Activated T-helper 2 cell treated with anti-CD3 and anti-CD28 coated beads, Interferon-gamma antibody, Interleukin-2, Interleukin-4, amounts not matched to agents 10 μg/mL and 5 μg/mL and 100 μg/mL, durations not matched to agents 14 hours and 24 hours and 36 hours (primary cell): Measurements from ENCODE around the gene BLM. TPM values are rescaled to one million over a fixed set of nuclear protein-coding genes. Genes with fewer than 3 reads are reported as not detected.
A peak's percentile ranks its signal among the peaks of the same experiment; 100 is the strongest.

ENCODE experiments used
- DNase-seq: peaks from one replicate; pipeline ENCODE4 v3.0.0; 2021; ENCODE audit warnings: low spot score
- H3K27ac Mint-ChIP-seq: one replicate; pipeline ENCODE4 v1.8.0; 2021; ENCODE audit warnings: mixed read lengths
- H3K27me3 Mint-ChIP-seq: one replicate; pipeline ENCODE4 v1.8.0; 2021; ENCODE audit warnings: low read depth, mixed read lengths
- H3K36me3 Mint-ChIP-seq: one replicate; pipeline ENCODE4 v1.8.0; 2021; ENCODE audit warnings: low read depth, mixed read lengths
- H3K4me1 Mint-ChIP-seq: one replicate; pipeline ENCODE4 v1.8.0; 2021; ENCODE audit warnings: low read depth, mixed read lengths
- H3K4me3 Mint-ChIP-seq: one replicate; pipeline ENCODE4 v1.8.0; 2021; ENCODE audit warnings: low read depth, mild to moderate bottlenecking, moderate library complexity, mixed read lengths
- H3K9me3 Mint-ChIP-seq: one replicate; pipeline ENCODE4 v1.8.0; 2021; ENCODE audit warnings: mixed read lengths
- intact Hi-C: fragments of 100-400 bp; cut with micrococcal nuclease; formaldehyde crosslinking; loops from one replicate; pipeline ENCODE4 v1.15.1; 2023
- total RNA-seq: library from RNA; stranded (reverse); gene quantifications from 2 replicates; pipeline ENCODE4 v1.2.3, GENCODE V29; 2022

BLM gene
- total RNA-seq, 1 donor from 2014 or later: 65.3 TPM

- Mint-ChIP-seq H3K27me3 (no peaks in the 10 kb centered on the region), H3K27ac (peak overlapping the region; percentile 22), H3K4me3 (no peak overlapping the region), H3K4me1 (peaks cover 66% of the 10 kb centered on the region), H3K36me3 (peaks cover 2% of the 10 kb centered on the region), H3K9me3 (no peaks in the 10 kb centered on the region)
- intact Hi-C loops: loop anchor here (10.0 kb wide), 1 partner anchor 445 kb away; no protein-coding TSS in a partner anchor
- DNase-seq: no peak
These were observed 142.3 kb downstream of the BLM start for GRCh38 chr15:90859234-90860131.

- Mint-ChIP-seq H3K4me3 (no peak overlapping the region), H3K36me3 (no peaks in the 10 kb centered on the region), H3K9me3 (no peaks in the 10 kb centered on the region), H3K4me1 (peaks cover 58% of the 10 kb centered on the region), H3K27me3 (no peaks in the 10 kb centered on the region), H3K27ac (no peak overlapping the region)
- intact Hi-C loops: no loop called here
- no peak for DNase-seq
These were observed 143.3 kb downstream of the BLM start for GRCh38 chr15:90860450-90860849.

GRCh38 chr15:90860942-90861675 is 144.0 kb downstream of the BLM start:
- intact Hi-C loops: no loop called here
- no peak overlapping the region for H3K27ac Mint-ChIP-seq
- H3K4me1 Mint-ChIP-seq: peaks cover 55% of the 10 kb centered on the region
- DNase-seq: no peak
- H3K36me3 Mint-ChIP-seq: no peaks in the 10 kb centered on the region
- H3K27me3 Mint-ChIP-seq: no peaks in the 10 kb centered on the region
- H3K9me3 Mint-ChIP-seq: no peaks in the 10 kb centered on the region
- H3K4me3 Mint-ChIP-seq: no peak overlapping the region

DNA sequence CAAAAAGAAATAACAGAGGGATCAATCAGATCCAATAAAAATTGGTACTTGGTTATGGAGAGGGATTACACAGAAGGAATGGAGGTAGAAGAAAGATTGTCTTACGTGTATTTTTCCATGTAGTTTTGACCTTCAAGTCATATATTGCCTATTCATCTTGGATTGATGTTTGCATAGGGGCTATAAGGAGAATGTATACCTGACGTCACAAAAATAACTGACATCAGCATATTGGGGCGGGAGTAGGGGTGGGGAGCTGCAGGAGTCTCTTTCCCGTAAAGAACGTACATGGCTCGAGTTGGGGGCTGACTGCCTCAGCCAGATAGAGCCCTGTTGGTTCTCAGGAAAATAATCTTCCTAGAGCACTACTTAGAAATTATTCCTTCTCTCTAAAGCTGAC is 145.3 kb downstream of the BLM start:
- Mint-ChIP-seq H3K9me3 (no peaks in the 10 kb centered on the region), H3K4me1 (peaks cover 47% of the 10 kb centered on the region), H3K27ac (peak overlapping the region; percentile 5), H3K27me3 (no peaks in the 10 kb centered on the region), H3K4me3 (no peak overlapping the region), H3K36me3 (no peaks in the 10 kb centered on the region)
- intact Hi-C loops: no loop called here
- no peak for DNase-seq

DNA sequence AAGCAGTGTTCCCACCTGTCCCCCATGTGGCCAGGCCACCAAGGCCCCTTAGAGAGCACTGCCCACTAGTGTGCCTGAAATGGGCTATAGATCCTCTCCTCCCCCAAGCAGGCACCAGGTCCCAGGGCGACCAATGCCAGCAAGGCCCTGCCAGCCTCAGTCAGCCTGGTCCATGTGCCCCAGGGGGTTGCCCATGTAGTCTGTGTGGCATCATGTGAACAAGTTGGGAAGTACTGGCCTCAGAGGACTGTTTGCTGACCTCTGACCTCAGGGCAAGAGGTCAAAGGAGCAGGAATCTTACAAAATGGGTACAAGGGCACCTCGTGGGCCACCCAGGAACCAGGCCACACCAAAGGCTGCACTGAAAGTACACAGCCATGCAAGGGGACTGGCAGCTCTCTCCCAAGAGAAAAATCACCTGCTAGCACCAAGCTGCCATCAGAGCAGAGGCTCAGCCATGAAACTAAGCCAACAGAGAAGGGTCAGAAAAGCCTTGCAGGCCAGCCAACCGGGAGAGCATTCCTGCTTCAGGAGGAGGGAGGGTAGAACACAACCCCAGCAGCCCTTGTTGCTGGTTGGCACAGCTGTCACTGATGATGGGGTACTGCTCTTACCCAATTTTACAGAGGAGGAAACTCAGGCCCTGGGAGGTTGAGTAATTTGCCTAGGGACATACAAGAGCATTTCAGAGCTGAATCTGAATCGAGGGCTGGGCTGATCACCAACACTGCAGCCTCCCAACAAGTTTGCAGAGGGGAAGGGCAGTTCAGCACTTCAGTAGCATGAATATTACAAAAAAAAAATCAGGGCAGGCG is 146.0 kb downstream of the BLM start:
- H3K9me3 Mint-ChIP-seq: no peaks in the 10 kb centered on the region
- H3K4me3 Mint-ChIP-seq: no peak overlapping the region
- no peaks in the 10 kb centered on the region for H3K27me3 Mint-ChIP-seq
- intact Hi-C loops: no loop called here
- H3K4me1 Mint-ChIP-seq: peaks cover 46% of the 10 kb centered on the region
- peak overlapping the region; percentile 68 for H3K27ac Mint-ChIP-seq
- DNase-seq: no peak
- H3K36me3 Mint-ChIP-seq: no peaks in the 10 kb centered on the region

DNA sequence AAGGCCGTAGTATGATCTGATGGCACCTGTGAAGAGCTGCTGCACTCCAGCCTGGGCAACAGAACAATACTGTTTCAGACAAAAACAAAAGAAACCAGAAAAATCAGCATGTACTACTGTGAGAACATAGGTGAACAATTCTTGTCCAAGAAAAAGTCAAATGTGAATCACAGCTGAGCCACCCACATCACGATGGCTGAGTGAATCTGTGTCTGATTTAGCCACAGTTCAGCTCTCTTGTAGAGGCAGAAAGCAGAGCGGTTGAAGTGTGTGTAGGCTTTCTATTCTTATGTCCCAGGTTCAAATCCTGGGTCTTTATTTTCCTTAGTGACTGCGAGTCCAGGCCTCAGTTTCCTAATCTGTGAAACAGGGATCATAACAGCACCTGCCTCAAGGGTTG is 146.8 kb downstream of the BLM start:
- Mint-ChIP-seq H3K27me3 (no peaks in the 10 kb centered on the region), H3K4me1 (peaks cover 54% of the 10 kb centered on the region), H3K36me3 (peaks cover under 1% of the 10 kb centered on the region), H3K27ac (peak overlapping the region; percentile 77), H3K9me3 (no peaks in the 10 kb centered on the region), H3K4me3 (no peak overlapping the region)
- DNase-seq: no peak
- intact Hi-C loops: no loop called here

DNA sequence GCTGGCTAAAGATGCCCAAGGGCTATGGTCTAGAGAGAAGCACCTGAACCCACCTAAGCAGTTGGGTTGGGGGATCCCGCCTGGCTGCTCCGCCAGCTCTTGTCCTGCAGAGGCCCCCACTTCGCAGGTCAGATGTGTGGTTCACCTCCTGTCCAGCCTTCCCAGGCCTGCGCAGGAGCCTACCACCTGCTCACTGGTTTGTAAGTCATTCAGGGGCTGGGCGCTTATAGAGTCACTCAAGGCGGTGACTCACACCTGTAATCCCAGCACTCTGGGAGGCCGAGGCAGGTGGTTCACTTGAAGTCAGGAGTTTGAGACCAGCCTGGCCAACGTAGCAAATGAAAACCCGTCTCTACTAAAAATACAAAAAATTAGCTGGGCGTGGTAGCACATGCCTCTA is 147.4 kb downstream of the BLM start:
- H3K27ac Mint-ChIP-seq: peak overlapping the region; percentile 77
- H3K9me3 Mint-ChIP-seq: no peaks in the 10 kb centered on the region
- H3K27me3 Mint-ChIP-seq: no peaks in the 10 kb centered on the region
- intact Hi-C loops: no loop called here
- no peak for DNase-seq
- no peak overlapping the region for H3K4me3 Mint-ChIP-seq
- H3K36me3 Mint-ChIP-seq: peaks cover 3% of the 10 kb centered on the region
- H3K4me1 Mint-ChIP-seq: peaks cover 54% of the 10 kb centered on the region

DNA sequence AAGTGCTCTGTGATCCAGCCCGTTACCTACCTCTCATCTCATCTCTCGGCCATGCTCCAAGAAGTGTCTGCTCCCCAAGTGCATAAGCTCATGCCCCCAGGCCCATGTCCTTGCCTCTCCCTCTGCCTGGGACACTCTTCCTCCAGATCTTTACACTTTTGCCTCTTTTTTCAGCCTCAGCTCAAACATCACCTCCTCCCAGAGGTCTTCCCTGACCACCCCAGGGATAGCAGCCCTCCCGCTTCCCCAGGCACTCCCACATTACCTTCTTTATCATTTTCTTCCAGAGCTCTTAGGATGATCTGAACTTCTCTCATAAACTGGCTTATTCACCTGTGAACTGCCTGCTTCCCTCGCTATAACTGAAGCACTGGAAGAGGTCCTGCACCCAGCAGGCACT is 148.6 kb downstream of the BLM start:
- DNase-seq: no peak
- peak overlapping the region; percentile 52 for H3K27ac Mint-ChIP-seq
- no peak overlapping the region for H3K4me3 Mint-ChIP-seq
- peaks cover 58% of the 10 kb centered on the region for H3K4me1 Mint-ChIP-seq
- peaks cover 15% of the 10 kb centered on the region for H3K36me3 Mint-ChIP-seq
- H3K9me3 Mint-ChIP-seq: no peaks in the 10 kb centered on the region
- intact Hi-C loops: no loop called here
- no peaks in the 10 kb centered on the region for H3K27me3 Mint-ChIP-seq

Other genes with a start within 250 kb of the BLM start
- gene CRTC3, start 187.4 kb upstream of the BLM start, total RNA-seq: 59.7 and 61.8 TPM in 2 replicates
- 564 and 570 TPM in 2 replicates for gene FURIN, start 151.2 kb downstream of the BLM start, total RNA-seq
- 51.9 and 55.8 TPM in 2 replicates for gene FES, start 167.2 kb downstream of the BLM start, total RNA-seq
- 200 and 201 TPM in 2 replicates for gene MAN2A2, start 186.0 kb downstream of the BLM start, total RNA-seq
- 38.6 and 43.0 TPM in 2 replicates for gene HDDC3, start 215.2 kb downstream of the BLM start, total RNA-seq
- 74.1 and 75.7 TPM in 2 replicates for gene UNC45A, start 217.9 kb downstream of the BLM start, total RNA-seq
- gene RCCD1, start 237.5 kb downstream of the BLM start, total RNA-seq: 30.1 and 31.0 TPM in 2 replicates